Activated CD8-positive, alpha-beta T cell treated with anti-CD3 and anti-CD28 coated beads for 36 hours (primary cell): ENCODE results near the gene ZC2HC1B. TPM values are rescaled to one million over a fixed set of nuclear protein-coding genes. Genes with fewer than 3 reads are reported as not detected.

Experiments used
- ATAC-seq: fragments of 200-7000 bp; cut with Tn5 transposase; one replicate; pipeline ENCODE4 v1.10.0; 2021; ENCODE audit warnings: mild to moderate bottlenecking, moderate library complexity
- CTCF ChIA-PET: fragments of 350-600 bp; sonication (Branson Sonifier 250); formaldehyde crosslinking; loops from one replicate; lab custom pipeline; 2021; ENCODE audit warnings: antibody characterized with exemption; lab: Charles Lee
- POLR2A ChIA-PET: fragments of 350-600 bp; sonication (Branson Sonifier 250); formaldehyde crosslinking; loops from one replicate; lab custom pipeline; 2021; ENCODE audit warnings: antibody characterized with exemption; lab: Charles Lee
- DNase-seq: peaks from one replicate; pipeline ENCODE4 v3.0.0-alpha.2; 2020
- H3K27ac Mint-ChIP-seq: one replicate; pipeline ENCODE4 v1.8.0; 2021; ENCODE audit warnings: mild to moderate bottlenecking, mixed read lengths
- H3K27me3 Mint-ChIP-seq: one replicate; pipeline ENCODE4 v1.8.0; 2021; ENCODE audit warnings: mixed read lengths
- H3K36me3 Mint-ChIP-seq: one replicate; pipeline ENCODE4 v1.8.0; 2021; ENCODE audit warnings: low read depth, mixed read lengths
- H3K4me1 Mint-ChIP-seq: one replicate; pipeline ENCODE4 v1.8.0; 2021; ENCODE audit warnings: low read depth, mixed read lengths
- H3K4me3 Mint-ChIP-seq: one replicate; pipeline ENCODE4 v1.8.0; 2021; ENCODE audit warnings: mild to moderate bottlenecking, moderate library complexity, mixed read lengths
- H3K9me3 Mint-ChIP-seq: one replicate; pipeline ENCODE4 v1.8.0; 2021; ENCODE audit warnings: mixed read lengths
- intact Hi-C: fragments of 100-400 bp; cut with micrococcal nuclease; formaldehyde crosslinking; loops from one replicate; pipeline ENCODE4 v1.10.0; 2022
- total RNA-seq, 2 experiments: library from RNA; stranded (reverse); gene quantifications; one replicate each; pipeline ENCODE4 v1.2.3, GENCODE V29; 2021
- TF ChIP-seq, protein P1 (sequence below): fragments of 200-600 bp; IDR thresholded peaks from one replicate; pipeline ENCODE4 v1.8.0; 2022; ENCODE audit warnings: antibody characterized with exemption, mild to moderate bottlenecking

Gene ZC2HC1B
- total RNA-seq, 2 experiments from 2014 or later = not detected

DNA sequence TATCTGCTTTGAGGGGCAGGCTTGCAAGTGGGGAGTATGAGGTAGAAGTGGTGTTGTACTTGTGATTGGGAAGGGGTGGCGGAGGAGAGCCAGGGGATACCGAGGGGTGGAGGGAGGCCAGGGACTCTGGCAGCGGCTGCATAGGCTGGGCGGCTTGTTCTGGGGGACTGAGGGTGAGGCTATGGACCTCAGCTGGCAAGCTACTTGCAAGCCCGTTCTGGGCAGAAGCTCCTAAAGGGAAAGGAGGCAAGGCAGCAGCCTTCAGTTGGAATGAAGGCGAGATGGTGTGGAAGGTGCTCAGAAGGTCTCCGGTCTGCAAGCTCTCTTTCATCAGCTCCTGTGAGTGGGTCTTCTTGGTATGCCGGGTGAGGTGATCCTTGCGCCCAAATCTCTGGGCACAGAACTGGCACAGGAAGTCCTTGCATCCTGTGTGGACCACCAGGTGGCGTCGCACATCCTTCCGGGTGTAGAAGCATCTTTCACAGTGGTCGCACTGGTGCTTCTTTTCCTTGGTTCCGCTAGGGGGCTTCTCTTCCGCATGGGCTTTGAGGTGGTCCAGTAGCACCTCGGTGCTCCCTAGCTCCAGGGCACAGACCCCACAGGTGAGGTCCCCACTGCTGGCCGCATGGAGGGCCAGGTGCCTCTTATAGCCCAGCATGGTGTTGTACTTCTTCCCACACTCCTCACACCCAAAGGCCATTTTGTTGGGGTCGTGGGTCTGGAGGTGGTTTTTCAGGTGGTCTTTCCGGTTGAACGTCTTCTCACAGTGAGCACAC lies 77.8 kb downstream of the ZC2HC1B start:
- CTCF ChIA-PET = interaction anchor here (0.6 to 10.9 kb wide), 41 partner anchors 8 to 396 kb away, joined by 3 to 173 read pairs (median 4); no protein-coding TSS in a partner anchor
- H3K4me1 Mint-ChIP-seq = peaks cover 10% of the 10 kb centered on the region
- intact Hi-C loops = loop anchor here (5.0 to 10.0 kb wide), 3 partner anchors 70 to 275 kb away; no protein-coding TSS in a partner anchor
- H3K27ac Mint-ChIP-seq = no peak overlapping the region
- no peaks in the 10 kb centered on the region for H3K36me3 Mint-ChIP-seq
- POLR2A ChIA-PET = no interaction called here
- H3K4me3 Mint-ChIP-seq = no peak overlapping the region
- peak; percentile 73 for ATAC-seq
- no peaks in the 10 kb centered on the region for H3K9me3 Mint-ChIP-seq
- DNase-seq = peak; percentile 86
- TF ChIP-seq, protein P1, sequence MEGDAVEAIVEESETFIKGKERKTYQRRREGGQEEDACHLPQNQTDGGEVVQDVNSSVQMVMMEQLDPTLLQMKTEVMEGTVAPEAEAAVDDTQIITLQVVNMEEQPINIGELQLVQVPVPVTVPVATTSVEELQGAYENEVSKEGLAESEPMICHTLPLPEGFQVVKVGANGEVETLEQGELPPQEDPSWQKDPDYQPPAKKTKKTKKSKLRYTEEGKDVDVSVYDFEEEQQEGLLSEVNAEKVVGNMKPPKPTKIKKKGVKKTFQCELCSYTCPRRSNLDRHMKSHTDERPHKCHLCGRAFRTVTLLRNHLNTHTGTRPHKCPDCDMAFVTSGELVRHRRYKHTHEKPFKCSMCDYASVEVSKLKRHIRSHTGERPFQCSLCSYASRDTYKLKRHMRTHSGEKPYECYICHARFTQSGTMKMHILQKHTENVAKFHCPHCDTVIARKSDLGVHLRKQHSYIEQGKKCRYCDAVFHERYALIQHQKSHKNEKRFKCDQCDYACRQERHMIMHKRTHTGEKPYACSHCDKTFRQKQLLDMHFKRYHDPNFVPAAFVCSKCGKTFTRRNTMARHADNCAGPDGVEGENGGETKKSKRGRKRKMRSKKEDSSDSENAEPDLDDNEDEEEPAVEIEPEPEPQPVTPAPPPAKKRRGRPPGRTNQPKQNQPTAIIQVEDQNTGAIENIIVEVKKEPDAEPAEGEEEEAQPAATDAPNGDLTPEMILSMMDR = peak; percentile 72
- no peaks in the 10 kb centered on the region for H3K27me3 Mint-ChIP-seq

- no peak overlapping the region for H3K4me3 Mint-ChIP-seq
- DNase-seq (no peak), ATAC-seq (no peak)
- H3K36me3 Mint-ChIP-seq = peaks cover 4% of the 10 kb centered on the region
- H3K27ac Mint-ChIP-seq = no peak overlapping the region
- ChIA-PET CTCF (interaction anchor here (1.0 to 4.6 kb wide), 2 partner anchors 9 to 90 kb away, joined by 3 to 26 read pairs; no protein-coding TSS in a partner anchor), POLR2A (no interaction called here)
- no peaks in the 10 kb centered on the region for H3K9me3 Mint-ChIP-seq
- intact Hi-C loops = loop anchor here (10.0 kb wide), 1 partner anchor 137 kb away; no protein-coding TSS in a partner anchor
- TF ChIP-seq, protein P1 = no peak
- H3K27me3 Mint-ChIP-seq = no peaks in the 10 kb centered on the region
- no peaks in the 10 kb centered on the region for H3K4me1 Mint-ChIP-seq
These were observed 83.9 kb downstream of the ZC2HC1B start for GRCh38 chr6:143948208-143948607.

- Mint-ChIP-seq H3K36me3 (peaks cover 4% of the 10 kb centered on the region), H3K4me3 (no peak overlapping the region), H3K27ac (no peak overlapping the region), H3K9me3 (no peaks in the 10 kb centered on the region), H3K27me3 (no peaks in the 10 kb centered on the region), H3K4me1 (no peaks in the 10 kb centered on the region)
- TF ChIP-seq, protein P1 = no peak
- POLR2A ChIA-PET = no interaction called here
- intact Hi-C loops = loop anchor here (10.0 kb wide), 1 partner anchor 135 kb away; no protein-coding TSS in a partner anchor
- CTCF ChIA-PET = interaction anchor here (4.6 kb wide), 1 partner anchor 10 kb away, joined by 26 read pairs; no protein-coding TSS in a partner anchor
- DNase-seq (no peak), ATAC-seq (no peak)
These were observed 85.3 kb downstream of the ZC2HC1B start for GRCh38 chr6:143949535-143949934.

GRCh38 chr6:143949962-143950361 lies 85.7 kb downstream of the ZC2HC1B start:
- ATAC-seq = no peak
- CTCF ChIA-PET = interaction anchor here (1.6 to 4.6 kb wide), 2 partner anchors 8 to 10 kb away, joined by 6 to 26 read pairs; no protein-coding TSS in a partner anchor

More at GRCh38 chr6:143949962-143950361, 85.7 kb downstream of the ZC2HC1B start:
- intact Hi-C loops = loop anchor here (10.0 kb wide), 1 partner anchor 135 kb away; no protein-coding TSS in a partner anchor
- Mint-ChIP-seq H3K36me3 (peaks cover 4% of the 10 kb centered on the region), H3K27ac (no peak overlapping the region), H3K9me3 (no peaks in the 10 kb centered on the region), H3K27me3 (no peaks in the 10 kb centered on the region), H3K4me3 (no peak overlapping the region), H3K4me1 (no peaks in the 10 kb centered on the region)
- TF ChIP-seq, protein P1 = no peak
- POLR2A ChIA-PET = interaction anchor here (1.5 kb wide), 1 partner anchor 101 kb away, joined by 3 read pairs; no protein-coding TSS in a partner anchor
- DNase-seq = no peak
